Measurements from ENCODE around the gene GABPB1. TPM values are rescaled to one million over a fixed set of nuclear protein-coding genes. Genes with fewer than 3 reads are reported as not detected.

GABPB1 gene
- total RNA-seq, 1 experiment from 2014 or later = 45.0 TPM

- H3K36me3 Mint-ChIP-seq (ENCODE audit: insufficient read depth in 1 of 3, low read depth in 3 of 3) = no peaks in the 10 kb centered on the region
Observed at GRCh38 chr15:50252556-50252955, 102.4 kb downstream of the GABPB1 start.

More at GRCh38 chr15:50252556-50252955, 102.4 kb downstream of the GABPB1 start:
- H3K14ac ChIP-seq (ENCODE audit: insufficient read depth, low read length) = no peak overlapping the region
- TF ChIP-seq, protein P1, sequence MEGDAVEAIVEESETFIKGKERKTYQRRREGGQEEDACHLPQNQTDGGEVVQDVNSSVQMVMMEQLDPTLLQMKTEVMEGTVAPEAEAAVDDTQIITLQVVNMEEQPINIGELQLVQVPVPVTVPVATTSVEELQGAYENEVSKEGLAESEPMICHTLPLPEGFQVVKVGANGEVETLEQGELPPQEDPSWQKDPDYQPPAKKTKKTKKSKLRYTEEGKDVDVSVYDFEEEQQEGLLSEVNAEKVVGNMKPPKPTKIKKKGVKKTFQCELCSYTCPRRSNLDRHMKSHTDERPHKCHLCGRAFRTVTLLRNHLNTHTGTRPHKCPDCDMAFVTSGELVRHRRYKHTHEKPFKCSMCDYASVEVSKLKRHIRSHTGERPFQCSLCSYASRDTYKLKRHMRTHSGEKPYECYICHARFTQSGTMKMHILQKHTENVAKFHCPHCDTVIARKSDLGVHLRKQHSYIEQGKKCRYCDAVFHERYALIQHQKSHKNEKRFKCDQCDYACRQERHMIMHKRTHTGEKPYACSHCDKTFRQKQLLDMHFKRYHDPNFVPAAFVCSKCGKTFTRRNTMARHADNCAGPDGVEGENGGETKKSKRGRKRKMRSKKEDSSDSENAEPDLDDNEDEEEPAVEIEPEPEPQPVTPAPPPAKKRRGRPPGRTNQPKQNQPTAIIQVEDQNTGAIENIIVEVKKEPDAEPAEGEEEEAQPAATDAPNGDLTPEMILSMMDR (conservative IDR thresholded peaks at IDR 0.05) = no peak
- H3K4me1 ChIP-seq (ENCODE audit: insufficient read depth, low read length) = no peaks in the 10 kb centered on the region
- H2BK12ac ChIP-seq (ENCODE audit: insufficient read length, low read depth, low read length) = no peak overlapping the region
- H3K4me1 Mint-ChIP-seq = peaks cover 4 to 6% of the 10 kb centered on the region in 2 experiments; a peak in 3 of 4 replicates
- no peak overlapping the region for H2BK20ac ChIP-seq (ENCODE audit: low read depth, low read length, poor library complexity, severe bottlenecking)
- H3K27me3 ChIP-seq (ENCODE audit: insufficient read depth, low read length) = no peaks in the 10 kb centered on the region
- H3K56ac ChIP-seq (ENCODE audit: insufficient read length, low read depth, low read length) = no peak overlapping the region
- no peak overlapping the region for H2AK5ac ChIP-seq (ENCODE audit: insufficient read length, low read length)
- no peaks in the 10 kb centered on the region for H3K79me2 ChIP-seq (ENCODE audit: insufficient read depth, low read length)
- H4K5ac ChIP-seq (ENCODE audit: insufficient read length, low read depth, low read length) = no peak overlapping the region
- H3K27ac ChIP-seq (ENCODE audit: insufficient read length, low read depth, low read length) = no peak overlapping the region
- H3K23ac ChIP-seq (ENCODE audit: insufficient read length, low read depth, low read length) = no peak overlapping the region
- no peaks in the 10 kb centered on the region for H3K79me1 ChIP-seq (ENCODE audit: insufficient read depth, low read depth, low read length, poor library complexity, severe bottlenecking)
- no peak overlapping the region for H4K91ac ChIP-seq (ENCODE audit: insufficient read length, low read depth, low read length)
- H3K27me3 Mint-ChIP-seq (ENCODE audit: low read depth) = peaks cover 4% of the 10 kb centered on the region
- no CpG with 5 or more reads among the region's 11 CpGs for WGBS (ENCODE audit: extremely low coverage, insufficient read length, low lambda C conversion rate)
- no peak for DNase-seq
- H2BK120ac ChIP-seq (ENCODE audit: low read depth, low read length, poor library complexity, severe bottlenecking) = no peak overlapping the region
- no peak overlapping the region for H3K27ac Mint-ChIP-seq
- H4K20me1 ChIP-seq (ENCODE audit: control insufficient read depth, insufficient read depth, insufficient read length) = no peaks in the 10 kb centered on the region
- H2BK15ac ChIP-seq (ENCODE audit: low read depth, low read length) = no peak overlapping the region
- no peaks in the 10 kb centered on the region for H3K9me3 ChIP-seq (ENCODE audit: control insufficient read depth, low read depth, low read length)
- no peak overlapping the region for H3K4ac ChIP-seq (ENCODE audit: low read depth, low read length)
- H3K4me2 ChIP-seq (ENCODE audit: insufficient read depth, insufficient read length, low read length) = no peak overlapping the region
- no peak overlapping the region for H3K18ac ChIP-seq (ENCODE audit: insufficient read length, low read depth, low read length)
- no peak overlapping the region for H3K9ac ChIP-seq (ENCODE audit: extremely low read depth, insufficient read length, low read length)
- no peak overlapping the region for H3T11ph ChIP-seq (ENCODE audit: low read length)
- no peak overlapping the region for H2BK5ac ChIP-seq (ENCODE audit: insufficient read length, low read length)
- no peaks in the 10 kb centered on the region for H3K9me3 Mint-ChIP-seq
- no peaks in the 10 kb centered on the region for H3K23me2 ChIP-seq (ENCODE audit: insufficient read length, low read depth, low read length, poor library complexity, severe bottlenecking)
- H4K8ac ChIP-seq (replicated peaks; ENCODE audit: insufficient read length, low read depth, low read length) = no peak overlapping the region
- no peak overlapping the region for H2AFZ ChIP-seq (ENCODE audit: low read length)
- H3K4me3 Mint-ChIP-seq = no peak overlapping the region
